Stimulated activated CD8-positive, alpha-beta memory T cell treated with anti-CD3 and anti-CD28 coated beads, Interleukin-2, amount 100 ng/mL, for 48 hours (primary cell): ENCODE data around the gene C2CD5.

Experiments
- DNase-seq, 2 donors: peaks; one replicate each; pipeline ENCODE4 v3.0.0-alpha.2; 2020; ENCODE audit warnings: low read depth in 2 of 2

C2CD5 gene

GRCh38 chr12:22415342-22416309 is 128.7 kb downstream of the C2CD5 start:
- no peak for DNase-seq

DNA sequence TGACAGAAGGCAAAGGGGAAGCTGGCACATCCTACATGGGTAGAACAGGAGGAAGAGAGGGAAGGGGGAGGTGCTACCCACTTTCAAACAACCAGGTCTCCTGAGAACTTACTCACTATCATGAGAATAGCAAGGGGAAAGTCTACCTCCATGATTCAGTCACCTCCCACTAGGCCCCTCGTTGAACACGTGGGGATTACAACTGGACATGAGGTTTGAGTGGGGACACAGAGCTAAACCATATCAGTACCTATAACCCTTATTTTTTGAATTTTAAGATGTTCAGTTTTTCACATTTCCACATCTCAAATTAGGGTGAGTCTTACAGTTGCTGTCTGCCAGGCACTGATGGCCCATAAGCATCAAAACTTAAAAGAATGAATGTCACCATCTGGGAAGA is 129.6 kb downstream of the C2CD5 start:
- no peak for DNase-seq

- no peak for DNase-seq
These were observed 130.8 kb downstream of the C2CD5 start for GRCh38 chr12:22413592-22413991.

GRCh38 chr12:22412581-22412980 is 131.8 kb downstream of the C2CD5 start:
- DNase-seq: no peak

- no peak for DNase-seq
These were observed 133.9 kb downstream of the C2CD5 start for GRCh38 chr12:22410486-22410885.

GRCh38 chr12:22409377-22410164 is 134.8 kb downstream of the C2CD5 start:
- DNase-seq: peak in 1 of 2 donors; percentile 13

DNA sequence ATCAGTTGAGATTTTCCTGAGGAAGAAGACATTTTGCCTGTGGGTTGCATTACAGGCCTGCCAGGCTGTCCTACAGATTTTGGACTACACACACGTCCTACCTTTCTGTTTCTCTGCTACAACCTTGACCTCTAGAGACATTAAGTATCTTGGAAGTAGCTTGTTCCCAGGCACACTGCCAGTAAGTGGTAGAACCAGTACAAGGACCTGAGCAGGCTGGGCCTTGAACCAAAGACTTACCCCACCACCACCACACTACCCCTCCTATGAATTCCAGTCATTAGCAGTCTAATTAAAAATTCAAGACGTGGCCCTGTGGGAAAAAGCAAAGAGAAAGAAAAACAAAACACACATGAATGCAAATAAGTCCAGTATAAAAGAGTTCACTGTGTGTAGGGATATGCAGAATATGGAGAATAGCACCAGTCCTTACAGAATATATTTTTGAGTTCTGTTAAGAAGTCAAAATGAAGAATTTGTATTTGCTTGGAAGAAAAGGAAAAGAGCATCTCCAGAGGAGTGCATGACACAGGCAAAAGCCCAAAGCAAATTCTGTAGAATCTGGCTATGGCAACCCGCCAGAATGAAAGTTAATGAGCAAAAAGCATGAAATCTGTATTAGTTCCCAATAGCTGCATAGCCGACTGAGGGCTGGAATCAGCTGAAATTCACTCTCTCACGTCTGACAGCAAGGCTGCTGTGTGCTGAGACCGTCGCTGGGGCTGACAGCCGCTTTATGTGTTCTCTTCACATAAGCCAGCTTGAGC is 135.5 kb downstream of the C2CD5 start:
- no peak for DNase-seq

GRCh38 chr12:22407397-22407796 is 136.9 kb downstream of the C2CD5 start:
- no peak for DNase-seq

GRCh38 chr12:22406627-22407026 is 137.7 kb downstream of the C2CD5 start:
- DNase-seq: no peak

- DNase-seq: no peak
These were observed 144.7 kb downstream of the C2CD5 start for GRCh38 chr12:22399464-22400180.
